ENCODE measurements around the gene INO80B. TPM values are rescaled to one million over a fixed set of nuclear protein-coding genes. Genes with fewer than 3 reads are reported as not detected.
A peak's percentile ranks its signal among the peaks of the same experiment; 100 is the strongest.

Gene INO80B
- polyA plus RNA-seq, 1 experiment, result 6.4 TPM

DNA sequence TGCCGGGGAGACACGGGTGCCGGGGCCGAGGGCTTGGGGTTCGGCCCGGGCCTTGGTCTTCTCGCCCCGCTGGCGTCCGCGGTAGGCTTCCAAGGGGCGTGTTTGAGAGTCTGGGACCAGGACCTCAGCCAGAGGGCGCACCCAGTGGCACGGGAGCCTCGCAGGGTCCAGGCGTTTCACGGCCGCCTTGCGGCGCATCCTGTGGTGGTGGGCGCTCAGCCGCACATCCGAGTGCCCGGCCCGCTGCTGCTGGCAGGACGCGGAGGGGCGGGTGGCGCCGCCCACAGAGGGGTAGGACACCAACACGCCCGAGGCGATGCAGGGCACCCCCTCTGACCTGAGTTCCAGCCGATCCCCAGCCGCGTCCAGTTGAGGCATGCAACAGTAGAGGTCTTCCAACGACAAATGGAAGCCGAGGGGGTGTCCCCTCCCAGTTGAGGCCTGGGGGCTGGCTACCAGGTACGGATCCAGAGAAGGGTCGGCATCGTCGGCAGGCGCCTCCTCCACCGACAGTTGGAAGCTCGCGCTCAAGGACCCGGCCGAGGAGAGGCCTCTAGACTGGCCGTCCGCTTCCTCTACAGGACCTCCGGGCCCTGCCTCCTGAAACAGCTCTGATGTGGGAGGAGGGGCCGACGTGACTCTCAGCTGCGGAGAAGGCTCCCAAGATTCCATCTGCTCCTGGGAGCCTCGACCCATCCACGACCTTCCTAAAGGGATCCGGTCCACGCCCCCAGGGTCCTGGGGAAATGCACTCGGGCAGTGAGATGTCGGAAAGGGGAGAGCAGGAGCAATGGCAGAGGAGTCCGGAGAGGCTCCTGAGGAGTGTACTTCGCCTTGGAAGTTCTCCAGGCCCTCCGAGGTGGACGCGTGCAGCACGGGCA is 39.8 kb upstream of the INO80B start:
- no peaks in the 10 kb centered on the region for H3K36me3 ChIP-seq (ENCODE audit: control insufficient read depth, insufficient read depth, low read length)
- TF ChIP-seq, protein P1, sequence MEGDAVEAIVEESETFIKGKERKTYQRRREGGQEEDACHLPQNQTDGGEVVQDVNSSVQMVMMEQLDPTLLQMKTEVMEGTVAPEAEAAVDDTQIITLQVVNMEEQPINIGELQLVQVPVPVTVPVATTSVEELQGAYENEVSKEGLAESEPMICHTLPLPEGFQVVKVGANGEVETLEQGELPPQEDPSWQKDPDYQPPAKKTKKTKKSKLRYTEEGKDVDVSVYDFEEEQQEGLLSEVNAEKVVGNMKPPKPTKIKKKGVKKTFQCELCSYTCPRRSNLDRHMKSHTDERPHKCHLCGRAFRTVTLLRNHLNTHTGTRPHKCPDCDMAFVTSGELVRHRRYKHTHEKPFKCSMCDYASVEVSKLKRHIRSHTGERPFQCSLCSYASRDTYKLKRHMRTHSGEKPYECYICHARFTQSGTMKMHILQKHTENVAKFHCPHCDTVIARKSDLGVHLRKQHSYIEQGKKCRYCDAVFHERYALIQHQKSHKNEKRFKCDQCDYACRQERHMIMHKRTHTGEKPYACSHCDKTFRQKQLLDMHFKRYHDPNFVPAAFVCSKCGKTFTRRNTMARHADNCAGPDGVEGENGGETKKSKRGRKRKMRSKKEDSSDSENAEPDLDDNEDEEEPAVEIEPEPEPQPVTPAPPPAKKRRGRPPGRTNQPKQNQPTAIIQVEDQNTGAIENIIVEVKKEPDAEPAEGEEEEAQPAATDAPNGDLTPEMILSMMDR (IDR thresholded peaks at IDR 0.05; ENCODE audit: insufficient read depth, low read depth, low read length), result peak; percentile 38
- POLR2A ChIA-PET, result no interaction called here
- no peak for DNase-seq (ENCODE audit: low read depth)
- no peaks in the 10 kb centered on the region for H3K27me3 ChIP-seq (ENCODE audit: control insufficient read depth, insufficient read depth, low read length)
- peak overlapping the region; percentile 34 for H3K4me3 ChIP-seq (ENCODE audit: low read depth, low read length)
- CTCF ChIA-PET, result interaction anchor here (1.1 to 2.2 kb wide), 3 partner anchors 14 to 171 kb away, joined by 3 to 10 read pairs (median 3); no protein-coding TSS in a partner anchor

DNA sequence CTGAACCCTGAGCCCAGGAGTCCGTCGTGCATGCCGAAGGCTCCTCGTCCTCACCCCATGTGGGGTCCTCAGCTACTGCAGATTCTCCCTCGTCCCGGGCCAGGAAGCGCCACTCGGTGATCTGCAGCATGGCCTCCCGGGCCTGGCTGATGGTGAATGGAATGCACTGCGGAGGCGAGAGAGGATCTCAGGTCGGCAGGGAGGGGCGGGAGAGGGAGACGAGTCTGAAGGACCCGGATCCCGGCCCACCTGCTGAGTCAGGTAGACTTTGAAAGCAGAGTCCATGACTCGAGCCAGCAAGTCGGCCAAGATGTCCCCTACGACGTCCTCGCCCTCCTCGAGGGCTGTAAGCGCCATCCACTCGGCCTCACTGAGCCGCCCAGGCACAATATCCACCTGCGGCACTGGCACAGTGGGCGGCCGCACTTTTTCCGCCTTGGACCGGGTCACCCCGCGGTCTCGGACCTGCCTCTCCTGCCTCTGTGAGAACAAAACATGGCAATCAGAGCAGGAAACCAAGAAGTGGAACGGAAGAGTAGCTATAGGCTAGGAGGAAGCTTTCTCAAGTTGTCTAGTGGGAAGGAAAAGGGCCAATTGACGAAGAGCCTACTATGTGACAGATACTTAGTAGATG is 39.0 kb upstream of the INO80B start:
- H3K27me3 ChIP-seq (ENCODE audit: control insufficient read depth, insufficient read depth, low read length), result no peaks in the 10 kb centered on the region
- H3K36me3 ChIP-seq (ENCODE audit: control insufficient read depth, insufficient read depth, low read length), result no peaks in the 10 kb centered on the region
- POLR2A ChIA-PET, result no interaction called here
- no peak overlapping the region for H3K4me3 ChIP-seq (ENCODE audit: low read depth, low read length)
- CTCF ChIA-PET, result interaction anchor here (0.7 to 2.2 kb wide), 3 partner anchors 12 to 170 kb away, joined by 3 to 10 read pairs (median 3); no protein-coding TSS in a partner anchor
- no peak for DNase-seq (ENCODE audit: low read depth)
- TF ChIP-seq, protein P1 (IDR thresholded peaks at IDR 0.05; ENCODE audit: insufficient read depth, low read depth, low read length), result no peak

DNA sequence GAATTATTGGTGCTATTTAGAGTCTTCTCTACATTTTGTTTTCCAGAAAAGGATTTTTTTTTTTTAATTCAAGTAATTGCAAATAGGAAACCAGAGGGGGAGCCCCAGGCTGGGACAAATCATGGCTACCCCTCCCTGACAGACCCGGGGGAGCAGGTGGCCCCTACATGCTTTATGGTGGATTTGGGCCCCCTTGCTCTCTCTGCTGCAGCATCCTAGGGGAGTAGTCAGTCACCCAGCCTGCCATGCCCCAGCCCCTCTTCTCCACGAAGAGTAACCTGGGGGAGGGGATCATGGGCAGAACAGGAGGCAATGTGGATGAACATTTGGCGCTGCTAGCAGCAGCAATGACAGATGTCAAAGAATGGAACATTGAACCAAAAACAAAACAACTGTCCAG is 38.1 kb upstream of the INO80B start:
- POLR2A ChIA-PET, result no interaction called here
- CTCF ChIA-PET, result interaction anchor here (0.6 kb wide), 1 partner anchor 48 kb away, joined by 3 read pairs; no protein-coding TSS in a partner anchor
- TF ChIP-seq, protein P1 (IDR thresholded peaks at IDR 0.05; ENCODE audit: insufficient read depth, low read depth, low read length), result 0 out of 2 replicates have a peak, but pooled peaks have one; percentile 16
- DNase-seq (ENCODE audit: low read depth), result no peak
- Histone ChIP-seq H3K27me3 (ENCODE audit: control insufficient read depth, insufficient read depth, low read length) (no peaks in the 10 kb centered on the region), H3K36me3 (ENCODE audit: control insufficient read depth, insufficient read depth, low read length) (no peaks in the 10 kb centered on the region), H3K4me3 (ENCODE audit: low read depth, low read length) (no peak overlapping the region)

DNA sequence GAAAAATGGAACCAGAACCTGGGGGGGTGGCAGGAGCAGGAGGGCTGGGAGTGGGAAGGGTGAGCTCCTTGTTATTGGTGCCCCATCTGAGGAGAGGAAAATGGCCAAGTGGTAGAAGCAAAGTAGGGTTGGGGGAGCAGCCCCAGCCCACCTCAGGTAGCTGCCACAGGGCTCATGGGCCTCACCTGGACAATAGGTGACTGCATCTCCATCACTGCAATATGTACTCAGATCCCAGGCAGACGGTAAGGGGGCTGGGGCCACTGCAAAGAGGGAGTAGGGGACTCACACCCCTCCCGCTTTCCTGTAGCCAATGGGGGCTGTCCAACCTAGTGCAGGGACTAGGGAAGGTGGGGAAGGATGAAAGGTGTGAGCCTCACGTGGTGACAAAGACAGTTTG is 37.7 kb upstream of the INO80B start:
- TF ChIP-seq, protein P1 (IDR thresholded peaks at IDR 0.05; ENCODE audit: insufficient read depth, low read depth, low read length), result no peak
- DNase-seq (ENCODE audit: low read depth), result no peak
- no peak overlapping the region for H3K4me3 ChIP-seq (ENCODE audit: low read depth, low read length)
- no peaks in the 10 kb centered on the region for H3K36me3 ChIP-seq (ENCODE audit: control insufficient read depth, insufficient read depth, low read length)
- ChIA-PET CTCF (interaction anchor here (0.6 kb wide), 1 partner anchor 47 kb away, joined by 3 read pairs; no protein-coding TSS in a partner anchor), POLR2A (no interaction called here)
- H3K27me3 ChIP-seq (ENCODE audit: control insufficient read depth, insufficient read depth, low read length), result no peaks in the 10 kb centered on the region

DNA sequence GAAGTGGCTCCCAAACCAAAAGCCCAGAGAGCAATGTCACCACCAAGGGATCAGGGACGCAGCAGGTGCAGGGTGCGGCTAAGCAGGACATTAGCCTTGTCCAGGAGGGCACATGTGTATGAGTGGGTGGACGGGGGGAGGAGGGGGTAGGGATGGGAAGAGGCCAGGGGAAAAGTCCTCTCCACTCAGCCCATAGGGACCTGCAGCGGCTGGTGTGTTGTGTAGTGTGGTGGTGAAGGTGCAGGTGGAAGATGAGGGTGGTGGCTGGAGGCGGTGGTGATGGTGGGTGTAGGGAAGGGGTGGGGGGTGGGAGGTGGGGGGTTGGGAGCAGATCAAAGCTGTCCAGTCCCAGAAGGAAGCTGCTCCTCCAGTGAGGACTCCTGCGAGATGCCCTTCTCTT is 37.1 kb upstream of the INO80B start:
- DNase-seq (ENCODE audit: low read depth), result no peak
- TF ChIP-seq, protein P1 (IDR thresholded peaks at IDR 0.05; ENCODE audit: insufficient read depth, low read depth, low read length), result no peak
- ChIA-PET CTCF (interaction anchor here (1.5 kb wide), 1 partner anchor 9 kb away, joined by 5 read pairs; no protein-coding TSS in a partner anchor), POLR2A (no interaction called here)
- no peaks in the 10 kb centered on the region for H3K27me3 ChIP-seq (ENCODE audit: control insufficient read depth, insufficient read depth, low read length)
- H3K4me3 ChIP-seq (ENCODE audit: low read depth, low read length), result no peak overlapping the region
- H3K36me3 ChIP-seq (ENCODE audit: control insufficient read depth, insufficient read depth, low read length), result no peaks in the 10 kb centered on the region

All from BJ (cell line).